HTERT RPE-1 (cell line): Measurements from ENCODE around the gene ZFYVE19.

ENCODE experiments used
- in situ Hi-C: fragments of 300-500 bp; cut with MboI; formaldehyde crosslinking; loops from 4 replicates; pipeline ENCODE4 v1.14.3; 2020; ENCODE audit warnings: low sequenced_read_pairs

Gene ZFYVE19, protein sequence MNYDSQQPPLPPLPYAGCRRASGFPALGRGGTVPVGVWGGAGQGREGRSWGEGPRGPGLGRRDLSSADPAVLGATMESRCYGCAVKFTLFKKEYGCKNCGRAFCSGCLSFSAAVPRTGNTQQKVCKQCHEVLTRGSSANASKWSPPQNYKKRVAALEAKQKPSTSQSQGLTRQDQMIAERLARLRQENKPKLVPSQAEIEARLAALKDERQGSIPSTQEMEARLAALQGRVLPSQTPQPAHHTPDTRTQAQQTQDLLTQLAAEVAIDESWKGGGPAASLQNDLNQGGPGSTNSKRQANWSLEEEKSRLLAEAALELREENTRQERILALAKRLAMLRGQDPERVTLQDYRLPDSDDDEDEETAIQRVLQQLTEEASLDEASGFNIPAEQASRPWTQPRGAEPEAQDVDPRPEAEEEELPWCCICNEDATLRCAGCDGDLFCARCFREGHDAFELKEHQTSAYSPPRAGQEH

DNA sequence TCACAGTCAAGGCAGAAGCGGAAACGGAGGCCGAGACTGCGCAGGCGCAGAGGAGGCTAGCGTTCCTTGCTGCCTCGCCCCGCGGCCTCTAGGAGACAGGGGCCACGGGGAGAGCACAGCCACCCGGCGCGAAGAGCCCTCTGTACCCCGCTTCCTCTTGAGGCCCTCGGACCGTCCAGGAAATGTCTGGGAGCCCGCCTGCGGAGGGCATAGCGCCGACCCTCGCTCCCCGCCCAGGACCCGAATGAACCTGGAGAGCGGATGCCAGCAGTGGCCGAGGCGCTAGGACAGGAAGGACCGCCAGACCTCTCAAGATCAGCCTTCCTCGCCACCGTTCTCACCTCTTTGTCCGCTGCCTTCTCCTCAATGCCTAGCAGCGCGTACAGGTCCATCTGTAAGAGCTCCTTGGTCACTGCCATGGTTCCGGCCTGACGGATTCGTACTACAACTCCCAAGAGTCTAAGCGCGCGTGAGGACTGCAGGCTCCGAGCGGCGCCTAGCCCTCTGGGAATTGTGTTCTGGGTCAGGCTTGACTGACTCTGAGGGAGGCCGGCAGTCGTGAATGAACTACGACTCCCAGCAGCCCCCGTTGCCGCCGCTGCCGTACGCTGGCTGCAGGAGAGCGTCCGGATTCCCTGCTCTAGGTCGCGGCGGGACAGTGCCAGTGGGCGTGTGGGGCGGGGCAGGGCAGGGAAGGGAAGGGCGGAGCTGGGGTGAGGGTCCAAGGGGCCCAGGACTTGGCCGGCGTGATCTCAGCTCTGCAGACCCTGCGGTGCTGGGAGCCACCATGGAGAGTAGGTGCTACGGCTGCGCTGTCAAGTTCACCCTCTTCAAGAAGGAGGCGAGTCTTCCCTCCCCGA, at the start of gene ZFYVE19, which contains the start of gene DNAJC17:
Gene ZFYVE19 (plus strand): TSS at position 62 of the 860 bp plus-strand sequence. CDS start 501 bp downstream, at position 563.
Gene DNAJC17 (minus strand): TSS at position 446 of the 860 bp plus-strand sequence. CDS start 27 bp downstream, at position 419.
- in situ Hi-C loops, result no loop called here

DNA sequence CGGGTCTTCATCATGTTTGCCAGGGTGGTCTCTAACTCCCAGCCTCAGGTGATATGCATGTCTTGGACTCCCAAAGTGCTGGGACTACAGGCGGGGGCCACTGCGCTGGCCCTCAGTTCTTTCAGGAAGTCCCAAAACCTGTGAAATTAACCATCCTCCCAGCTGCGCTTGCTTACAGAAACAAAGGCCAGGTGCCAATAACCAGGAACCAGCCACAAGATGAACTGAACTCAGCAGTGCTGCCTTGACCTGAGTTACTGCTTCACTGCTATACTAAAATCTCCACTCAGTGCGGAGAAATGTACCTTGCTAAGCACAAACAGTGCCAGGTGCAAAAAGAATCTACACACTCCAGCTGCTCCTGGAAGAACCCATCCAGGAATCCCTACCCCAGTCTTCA, 46.9 kb upstream of the ZFYVE19 start:
- in situ Hi-C loops, result no loop called here

DNA sequence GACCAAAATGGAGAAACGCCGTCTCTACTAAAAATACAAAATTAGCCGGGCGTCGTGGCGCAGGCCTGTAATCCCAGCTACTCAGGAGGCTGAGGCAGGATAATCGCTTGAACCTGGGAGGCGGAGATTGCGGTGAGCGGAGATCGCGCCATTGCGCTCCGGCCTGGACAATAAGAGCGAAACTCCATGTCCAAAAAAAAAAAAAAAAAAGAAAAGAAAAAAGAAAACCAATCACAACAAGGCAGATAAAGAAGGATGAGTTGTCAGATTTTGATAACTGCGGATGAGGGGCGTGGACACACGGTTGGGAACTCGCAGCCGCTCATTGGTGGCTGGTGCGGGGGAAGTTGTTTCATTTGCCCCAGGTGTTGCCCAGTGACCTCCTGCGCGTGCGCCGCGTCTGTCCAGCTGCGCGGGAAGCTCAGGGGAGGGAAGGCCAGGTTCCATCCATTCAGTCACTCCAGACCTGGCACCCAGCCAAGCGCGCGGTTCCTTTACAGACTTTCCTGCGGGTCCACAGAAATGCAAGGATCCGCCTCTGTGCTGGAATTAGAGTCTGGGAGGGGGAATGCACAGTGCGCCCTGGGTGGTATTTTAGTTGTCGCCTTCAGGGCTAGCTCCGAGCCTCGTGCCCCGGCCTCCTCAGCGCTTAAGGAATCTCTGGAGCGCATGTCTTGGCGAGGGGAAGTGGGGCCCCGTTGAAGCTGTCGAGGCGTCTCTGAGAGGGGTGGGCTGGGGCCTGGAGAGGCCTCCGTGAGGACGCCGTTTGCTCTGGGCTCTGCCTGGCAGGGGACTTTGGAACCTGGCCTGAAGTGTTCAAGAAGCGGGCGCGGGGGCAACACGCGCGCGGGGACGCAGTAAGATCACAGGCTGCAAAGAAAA, 43.7 kb upstream of the ZFYVE19 start:
- in situ Hi-C loops, result no loop called here

DNA sequence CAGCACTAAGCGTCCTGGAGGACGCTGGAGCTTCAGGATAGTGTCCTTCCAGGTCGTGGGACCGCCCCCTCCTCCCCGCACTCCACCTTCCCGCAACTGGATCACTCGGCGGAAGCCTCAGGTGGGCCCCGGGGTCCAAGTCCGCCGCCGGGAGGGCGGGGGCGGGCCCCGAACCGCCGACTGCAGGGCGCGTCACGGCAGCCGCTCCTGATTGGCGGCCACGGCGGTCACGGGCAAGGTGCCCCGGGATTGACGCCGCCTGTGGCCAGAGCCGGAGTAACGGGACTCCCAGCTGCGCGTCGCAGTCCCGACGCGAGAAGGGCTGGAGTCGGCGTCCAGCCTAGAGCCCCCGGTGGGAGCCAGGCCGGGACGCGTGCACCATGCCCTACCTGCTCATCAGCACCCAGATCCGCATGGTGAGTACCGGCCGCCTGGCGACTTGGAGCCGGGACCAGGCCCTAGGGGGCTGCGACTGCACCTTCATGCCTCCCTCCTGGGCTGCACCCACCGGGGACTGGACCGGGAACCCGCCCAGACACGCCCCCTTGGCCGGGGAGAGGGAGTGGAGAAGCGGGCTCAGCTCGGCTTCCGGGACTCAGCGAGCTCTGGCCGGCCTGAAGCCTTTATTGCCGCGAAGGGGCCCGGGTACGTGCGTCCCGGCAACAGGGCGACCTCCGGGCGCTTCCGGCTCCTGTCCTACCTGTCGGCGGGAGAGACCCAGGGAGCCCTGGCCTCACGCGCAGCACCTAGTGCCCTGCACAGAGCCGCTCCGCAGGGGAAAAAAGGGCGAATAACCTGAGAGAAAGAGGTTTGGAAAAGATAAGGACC, 42.9 kb upstream of the ZFYVE19 start, which contains the start of gene GCHFR:
Gene GCHFR (plus strand): TSS at position 268 of the 828 bp plus-strand sequence. CDS start 113 bp downstream, at position 381.
- in situ Hi-C loops, result no loop called here

DNA sequence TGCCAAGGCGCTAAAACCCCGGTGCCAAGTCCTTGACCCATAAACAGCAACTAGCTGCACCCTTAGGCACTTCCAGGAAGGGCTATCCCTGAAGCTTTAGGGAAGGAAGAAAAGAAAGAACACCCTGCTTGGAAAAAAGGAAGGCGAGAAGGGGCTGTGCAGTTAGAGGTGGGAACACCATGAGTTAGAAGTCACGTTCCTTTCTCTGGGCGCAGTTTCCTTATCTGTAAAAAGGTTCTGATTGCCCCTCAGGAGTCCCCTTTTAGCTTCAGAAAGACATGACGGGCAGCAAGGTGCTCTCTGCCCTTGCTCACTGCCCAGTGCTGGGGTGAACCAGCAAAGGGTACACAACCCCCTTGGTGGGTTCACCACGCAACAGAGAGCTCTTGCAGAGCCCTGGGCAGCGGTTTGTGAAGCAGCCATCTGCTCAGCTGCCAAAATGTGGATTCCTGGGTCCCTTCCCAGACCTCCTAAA, 42.2 kb upstream of the ZFYVE19 start:
- in situ Hi-C loops, result no loop called here

DNA sequence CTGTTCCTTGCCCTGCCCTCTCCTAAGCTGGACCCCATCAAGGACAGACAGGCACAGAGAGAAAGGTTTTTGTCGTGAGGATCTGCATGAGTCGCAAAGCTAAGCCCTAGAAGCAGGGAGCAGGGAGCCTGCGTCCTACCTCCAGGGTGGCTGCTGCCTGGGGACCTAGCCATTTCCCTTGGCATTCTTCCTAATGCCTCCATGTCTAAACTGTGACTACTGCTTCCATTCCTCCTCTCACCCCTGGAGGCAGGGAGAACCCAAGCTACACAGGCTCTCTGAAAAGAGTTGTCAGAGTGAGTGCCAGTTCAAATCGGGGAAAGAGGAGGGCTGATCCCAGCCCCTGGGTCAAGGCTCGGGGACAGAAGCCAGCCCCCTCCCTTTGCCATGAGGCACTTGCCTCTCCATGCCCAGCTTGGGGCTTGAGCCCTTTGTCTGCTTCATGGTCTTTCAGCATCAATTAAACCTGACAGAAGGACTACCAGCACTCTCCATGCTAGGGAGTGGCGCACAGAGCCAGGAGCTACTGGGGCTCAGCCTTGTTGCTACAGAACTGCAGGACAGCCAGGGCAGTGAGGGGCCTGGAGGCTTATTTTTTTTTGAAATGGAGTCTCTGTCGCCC, 40.6 kb upstream of the ZFYVE19 start:
- in situ Hi-C loops, result no loop called here

DNA sequence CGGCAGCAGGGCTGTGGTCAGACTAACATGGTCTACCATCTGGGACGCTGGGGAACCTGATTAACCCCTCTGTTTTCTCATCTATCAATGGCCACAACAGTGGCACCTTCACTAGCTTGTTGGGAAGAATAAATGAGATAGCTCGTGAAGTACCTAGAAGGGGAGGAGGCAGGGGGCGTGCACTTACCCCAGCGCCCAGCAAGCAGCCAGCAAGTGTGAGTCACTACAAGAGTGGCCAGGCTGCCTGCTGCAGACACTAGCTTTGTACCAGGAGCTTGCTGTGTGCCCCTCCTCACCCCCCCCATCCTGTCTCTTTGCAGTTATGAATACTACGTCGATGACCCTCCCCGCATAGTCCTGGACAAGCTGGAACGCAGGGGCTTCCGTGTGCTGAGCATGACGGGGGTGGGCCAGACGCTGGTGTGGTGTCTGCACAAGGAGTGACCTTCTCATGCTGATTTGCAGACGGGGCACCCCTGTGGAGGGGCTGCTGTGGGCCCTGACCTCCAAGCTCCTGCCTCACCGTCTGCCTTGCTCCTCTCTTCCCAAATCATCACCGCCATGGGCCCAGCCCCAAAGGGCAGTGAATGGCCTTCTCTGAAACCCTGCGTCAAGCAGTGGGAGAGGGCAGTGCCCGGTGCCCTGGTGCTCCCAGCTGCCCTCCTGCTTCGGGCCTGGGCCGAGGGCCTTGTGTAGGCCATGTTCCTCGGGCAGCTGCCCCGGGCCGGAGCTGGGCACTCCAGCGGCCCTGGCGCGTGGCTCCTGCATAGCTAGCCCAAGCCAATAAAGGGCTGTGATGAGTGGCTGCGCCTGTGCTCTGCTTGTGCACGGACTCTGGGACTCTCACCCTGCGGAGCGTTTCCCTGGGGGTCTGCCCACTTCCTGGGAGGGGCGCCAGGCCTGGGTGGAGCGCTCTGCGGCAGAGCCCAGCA, 39.7 kb upstream of the ZFYVE19 start:
- in situ Hi-C loops, result no loop called here

DNA sequence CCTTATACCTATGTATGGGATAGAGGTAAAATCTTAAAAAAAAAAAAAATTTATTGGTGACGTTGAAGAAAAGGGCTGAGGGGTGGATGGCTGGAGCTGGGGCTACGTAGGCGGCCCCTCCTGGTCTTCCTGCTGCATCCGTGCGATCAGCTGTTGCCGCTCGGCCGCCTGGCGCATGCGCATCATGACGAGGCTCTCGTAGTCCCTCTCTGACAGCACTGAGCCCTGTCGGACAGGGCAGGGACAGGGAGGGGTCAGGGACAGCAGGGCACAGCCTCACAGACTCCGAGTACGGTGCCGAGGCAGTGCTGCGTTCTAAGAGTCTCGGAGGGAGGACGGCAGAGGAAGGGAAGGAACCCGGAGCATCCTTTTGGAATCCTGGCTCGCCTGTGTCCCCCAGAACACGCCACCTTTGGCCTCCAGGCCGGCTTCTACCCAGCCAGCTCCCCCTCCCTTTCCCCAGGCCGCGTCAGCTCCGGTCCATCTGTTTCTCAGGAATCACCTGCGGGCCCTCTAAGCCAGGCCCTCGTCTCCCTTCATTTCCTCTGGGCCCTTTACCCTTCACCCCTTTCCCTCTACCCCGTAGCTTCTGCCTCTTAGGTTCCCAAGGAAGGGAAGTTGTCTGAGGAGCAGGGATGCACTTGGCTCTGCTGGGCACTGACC, 38.9 kb upstream of the ZFYVE19 start:
- in situ Hi-C loops, result no loop called here

DNA sequence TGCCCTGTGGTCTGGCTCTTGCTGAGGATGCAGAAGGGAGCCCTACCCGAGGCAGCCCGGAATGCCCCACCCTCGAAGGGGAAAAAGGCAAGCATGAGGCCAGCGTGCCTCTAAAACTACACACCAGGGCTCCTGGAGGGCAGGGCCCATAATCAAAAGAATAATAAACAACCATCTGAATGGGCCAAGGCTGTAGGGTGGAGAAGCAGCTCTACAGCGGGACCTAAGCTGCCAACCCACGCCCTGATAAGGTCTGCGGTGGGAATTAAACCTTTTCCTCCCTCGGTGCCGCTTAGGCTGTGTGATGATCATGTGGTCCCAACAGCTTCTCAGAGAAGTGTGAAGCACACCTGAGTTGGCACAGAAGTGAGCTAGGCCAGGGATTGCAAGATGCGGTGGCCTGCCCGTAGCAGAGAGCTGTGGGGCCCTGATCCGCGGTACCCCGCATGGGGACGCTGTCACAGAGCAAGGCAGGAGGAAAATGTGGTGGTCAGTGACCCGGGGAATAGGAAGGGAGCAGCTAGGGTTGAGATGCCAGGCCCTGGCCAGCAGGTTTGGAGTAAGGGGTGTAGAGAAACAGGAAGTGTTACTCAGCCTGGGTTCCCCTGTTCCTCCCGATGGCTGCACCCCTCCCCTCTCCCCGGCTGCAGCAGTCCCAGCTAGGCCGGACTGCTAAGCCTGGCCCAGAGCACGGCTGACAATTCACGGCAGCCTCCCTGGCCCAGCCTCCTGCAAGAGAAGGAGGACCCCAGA, 38.2 kb upstream of the ZFYVE19 start:
- in situ Hi-C loops, result no loop called here

DNA sequence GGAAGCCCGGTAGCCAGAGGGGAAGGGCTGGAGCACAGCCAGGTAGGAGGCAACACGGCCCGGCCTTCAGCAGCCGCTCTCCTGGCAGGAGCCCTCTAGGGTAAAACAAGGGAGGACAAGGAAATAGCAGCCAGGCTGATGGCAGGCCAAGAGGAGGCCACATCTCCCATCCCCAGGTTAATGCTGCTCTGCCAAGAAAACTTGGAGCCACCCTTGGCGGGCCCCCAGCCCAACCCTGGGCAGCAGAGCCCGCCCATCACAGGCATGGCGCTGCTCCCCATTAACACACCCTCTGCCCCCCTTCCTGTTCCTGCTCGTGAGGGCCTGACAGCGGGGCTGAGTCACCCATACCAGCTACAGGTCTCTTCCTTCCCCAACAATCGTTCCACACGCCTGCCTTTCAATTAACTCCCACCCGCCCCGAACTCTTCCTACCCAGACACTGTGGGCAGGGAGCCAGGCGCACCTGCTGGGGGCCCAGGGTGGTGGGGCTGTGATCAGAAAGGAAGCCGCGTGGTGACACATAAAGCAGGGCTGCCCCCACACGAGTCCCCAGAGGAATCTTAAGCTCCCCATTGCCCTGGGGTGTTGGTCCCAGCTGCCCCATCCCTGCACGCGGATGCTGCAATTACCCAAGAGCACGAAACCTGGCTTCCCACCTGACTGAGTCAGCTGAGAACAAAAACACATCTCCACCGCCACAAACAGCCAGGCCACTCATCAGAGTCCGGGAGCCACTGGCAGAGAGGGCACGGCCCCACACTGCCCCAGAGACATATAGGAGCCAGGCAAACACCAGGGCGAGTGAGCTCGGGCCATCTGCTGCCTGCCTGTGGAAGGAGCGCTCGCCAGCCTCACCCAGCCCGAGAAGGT, 37.4 kb upstream of the ZFYVE19 start, which contains the start of gene C15orf62:
Gene C15orf62 (plus strand): TSS at position 707 of the 873 bp plus-strand sequence. CDS start 516 bp downstream, outside the sequence.
- in situ Hi-C loops, result no loop called here

DNA sequence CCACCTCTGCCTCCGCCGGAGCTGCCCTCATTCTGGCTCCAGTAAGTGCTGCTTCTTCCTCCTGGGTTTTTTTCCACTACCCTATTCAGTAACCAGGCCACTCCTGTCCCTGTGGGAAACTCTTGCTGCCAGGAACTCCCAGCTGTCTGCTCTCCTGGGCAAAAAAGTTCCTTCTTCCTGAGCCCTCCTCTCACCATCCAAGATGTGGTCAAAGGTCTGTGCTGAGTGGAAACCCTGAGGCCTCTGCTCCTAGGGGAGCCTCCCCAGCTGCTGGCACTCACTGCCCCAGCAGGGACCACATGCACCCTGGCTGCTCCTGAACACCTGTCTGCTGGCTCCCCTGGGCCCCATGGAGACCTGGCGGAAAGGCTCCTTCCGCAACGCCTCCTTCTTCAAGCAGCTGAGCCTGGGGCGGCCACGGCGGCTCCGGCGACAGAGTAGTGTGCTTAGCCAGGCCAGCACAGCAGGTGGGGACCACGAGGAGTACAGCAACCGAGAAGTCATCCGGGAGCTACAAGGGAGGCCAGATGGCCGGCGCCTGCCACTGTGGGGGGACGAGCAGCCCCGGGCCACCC, 36.7 kb upstream of the ZFYVE19 start:
- in situ Hi-C loops, result no loop called here

DNA sequence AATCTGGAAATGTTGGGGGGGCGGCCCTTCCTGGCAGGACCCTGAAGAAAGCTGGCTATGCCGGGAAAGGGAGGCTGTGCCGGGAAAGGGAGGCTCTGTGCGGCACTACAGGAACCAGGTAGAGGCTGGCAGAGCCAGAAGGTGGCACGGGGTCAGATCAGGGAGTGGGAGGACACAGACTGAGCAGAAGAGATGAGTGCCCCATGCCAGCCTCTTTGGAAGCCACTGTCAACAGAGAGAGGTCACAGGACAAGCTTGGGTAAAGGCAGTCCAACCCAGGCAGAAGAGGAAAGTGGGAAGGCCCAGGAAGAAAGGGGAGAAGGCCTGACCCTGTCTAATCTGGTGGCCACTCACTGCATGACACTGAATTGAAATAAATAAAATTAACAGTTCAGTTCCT, 35.6 kb upstream of the ZFYVE19 start:
- in situ Hi-C loops, result no loop called here

DNA sequence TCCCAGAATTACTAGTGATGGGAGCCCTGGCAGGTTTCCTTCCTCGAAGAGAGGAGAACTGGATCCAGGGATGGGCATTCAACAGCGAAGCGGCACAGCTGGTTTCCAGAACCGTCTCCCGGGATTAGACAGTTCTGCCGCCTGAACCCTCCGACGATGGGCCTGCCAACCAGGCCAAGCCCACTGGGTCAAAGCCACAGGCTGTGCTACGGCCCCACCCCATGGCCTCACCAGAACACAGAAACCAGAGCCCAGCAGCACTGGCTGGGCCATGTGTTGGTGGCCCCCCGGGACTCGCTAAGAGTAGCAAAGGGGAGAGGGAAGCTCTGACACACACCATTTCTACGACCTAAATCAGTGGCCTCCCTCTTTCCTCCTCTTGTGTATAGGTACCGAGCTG, 34.9 kb upstream of the ZFYVE19 start:
- in situ Hi-C loops, result no loop called here

DNA sequence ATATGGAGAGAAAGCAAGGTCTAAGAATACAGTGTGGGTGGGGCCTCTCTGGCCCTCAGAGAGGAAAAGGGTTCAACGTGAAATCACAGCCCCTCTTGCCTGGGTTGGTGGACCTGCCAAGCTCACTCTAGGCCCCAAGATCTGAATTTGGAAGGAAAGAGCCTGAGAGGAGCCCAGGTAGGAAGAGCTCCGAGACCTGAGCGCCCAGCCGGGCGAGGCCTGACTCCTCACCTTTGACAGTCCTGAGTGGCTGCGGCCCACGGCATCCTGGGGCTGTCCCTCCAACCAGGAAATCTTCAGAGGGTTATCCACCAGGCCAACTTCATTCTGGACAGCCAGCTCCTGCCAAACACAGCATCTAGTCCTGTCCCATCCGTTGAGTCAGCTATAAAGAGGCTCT, 33.4 kb upstream of the ZFYVE19 start:
- in situ Hi-C loops, result no loop called here

DNA sequence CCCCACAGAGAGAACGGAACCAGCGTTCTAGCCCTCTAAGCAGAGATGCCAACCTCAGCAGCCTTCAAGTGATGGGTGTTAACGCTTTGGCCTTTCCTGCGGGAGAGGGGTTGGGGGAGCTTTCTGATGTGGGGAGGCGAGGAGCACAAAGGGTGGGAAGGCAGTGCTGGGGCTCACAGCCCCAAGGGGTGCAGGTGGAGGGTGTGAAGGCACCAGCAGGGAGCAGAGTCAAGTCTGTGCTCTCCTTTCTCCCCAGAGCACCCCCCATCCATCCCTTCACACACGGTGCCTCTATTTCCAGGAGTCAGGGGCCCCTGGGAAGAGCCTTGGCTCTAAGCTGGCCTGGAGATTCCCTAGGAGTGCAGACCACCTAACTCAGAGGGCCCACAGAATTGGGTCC, 33.0 kb upstream of the ZFYVE19 start:
- in situ Hi-C loops, result no loop called here
